GM21360 (cell line): ENCODE results near the gene KAT6B.

Experiments
- ATAC-seq: cut with Tn5 transposase; IDR thresholded peaks from one replicate; pipeline ENCODE4 v1.9.1; 2021; ENCODE audit warnings: mild to moderate bottlenecking, moderate library complexity; ENCODE audit not compliant: unreplicated experiment

KAT6B gene

GRCh38 chr10:75008952-75009351, 182.6 kb downstream of the KAT6B start:
- no peak for ATAC-seq

GRCh38 chr10:75009426-75009825, 183.0 kb downstream of the KAT6B start:
- ATAC-seq, result no peak

GRCh38 chr10:75010373-75010772, 184.0 kb downstream of the KAT6B start:
- no peak for ATAC-seq

- no peak for ATAC-seq
Observed at GRCh38 chr10:75011221-75011620, 184.8 kb downstream of the KAT6B start.

GRCh38 chr10:75012471-75012870, 186.1 kb downstream of the KAT6B start:
- ATAC-seq, result no peak

GRCh38 chr10:75013007-75013406, 186.6 kb downstream of the KAT6B start:
- ATAC-seq, result no peak

GRCh38 chr10:75013522-75013921, 187.1 kb downstream of the KAT6B start:
- no peak for ATAC-seq

GRCh38 chr10:75014516-75015230, 188.3 kb downstream of the KAT6B start:
- ATAC-seq, result no peak

GRCh38 chr10:75015442-75015841, 189.0 kb downstream of the KAT6B start:
- no peak for ATAC-seq

GRCh38 chr10:75016325-75016724, 189.9 kb downstream of the KAT6B start:
- ATAC-seq, result no peak

- ATAC-seq, result no peak
Observed at GRCh38 chr10:75018251-75018650, 191.9 kb downstream of the KAT6B start.

- no peak for ATAC-seq
Observed at GRCh38 chr10:75018686-75019307, 192.4 kb downstream of the KAT6B start.

- ATAC-seq, result no peak
Observed at GRCh38 chr10:75019370-75019769, 193.0 kb downstream of the KAT6B start.

GRCh38 chr10:75020168-75020567, 193.8 kb downstream of the KAT6B start:
- no peak for ATAC-seq

- no peak for ATAC-seq
Observed at GRCh38 chr10:75021379-75022249, 195.2 kb downstream of the KAT6B start.

GRCh38 chr10:75023074-75023473, 196.7 kb downstream of the KAT6B start:
- no peak for ATAC-seq

- no peak for ATAC-seq
Observed at GRCh38 chr10:75024971-75025523, 198.6 kb downstream of the KAT6B start.

GRCh38 chr10:75028049-75028448, 201.6 kb downstream of the KAT6B start:
- ATAC-seq, result no peak

GRCh38 chr10:75028748-75029147, 202.3 kb downstream of the KAT6B start:
- no peak for ATAC-seq

- ATAC-seq, result no peak
Observed at GRCh38 chr10:75029420-75029819, 203.0 kb downstream of the KAT6B start.

- ATAC-seq, result no peak
Observed at GRCh38 chr10:75029857-75030256, 203.5 kb downstream of the KAT6B start.
